ENCODE measurements around the gene PAPPA. TPM values are rescaled to one million over a fixed set of nuclear protein-coding genes. Genes with fewer than 3 reads are reported as not detected.

The PAPPA gene
- total RNA-seq, 4 donors from 2014 or later: 0.70 to 4.1 (median 1.8) TPM

DNA sequence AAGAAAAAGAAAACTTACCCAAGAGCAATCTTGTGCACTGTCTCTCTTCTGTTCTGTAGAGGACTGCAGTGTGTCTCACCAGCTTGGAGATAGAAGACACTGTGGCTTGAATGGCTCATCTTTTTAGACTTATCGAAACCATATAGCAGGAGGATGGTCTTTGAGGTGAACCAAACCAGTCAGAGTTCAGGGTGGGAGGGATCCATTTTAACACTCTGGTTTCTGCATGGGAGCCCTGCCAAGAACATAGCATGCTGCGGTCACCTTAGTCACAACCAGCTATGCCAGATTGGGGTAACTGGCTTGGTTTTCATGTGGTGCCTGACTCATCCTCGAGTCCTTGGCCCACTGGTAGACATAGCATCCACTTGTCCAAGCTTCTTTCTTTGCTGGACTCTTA is 135.1 kb downstream of the PAPPA start:
- Histone ChIP-seq H3K36me3 (no peaks in the 10 kb centered on the region), H3K9me3 (no peaks in the 10 kb centered on the region), H3K4me3 (no peak overlapping the region), H3K27ac (no peak overlapping the region), H3K4me1 (no peaks in the 10 kb centered on the region), H3K27me3 (no peaks in the 10 kb centered on the region)
- no peak for DNase-seq
- no peak for TF ChIP-seq POLR2A (IDR thresholded peaks at IDR 0.05)
- TF ChIP-seq, protein P1, sequence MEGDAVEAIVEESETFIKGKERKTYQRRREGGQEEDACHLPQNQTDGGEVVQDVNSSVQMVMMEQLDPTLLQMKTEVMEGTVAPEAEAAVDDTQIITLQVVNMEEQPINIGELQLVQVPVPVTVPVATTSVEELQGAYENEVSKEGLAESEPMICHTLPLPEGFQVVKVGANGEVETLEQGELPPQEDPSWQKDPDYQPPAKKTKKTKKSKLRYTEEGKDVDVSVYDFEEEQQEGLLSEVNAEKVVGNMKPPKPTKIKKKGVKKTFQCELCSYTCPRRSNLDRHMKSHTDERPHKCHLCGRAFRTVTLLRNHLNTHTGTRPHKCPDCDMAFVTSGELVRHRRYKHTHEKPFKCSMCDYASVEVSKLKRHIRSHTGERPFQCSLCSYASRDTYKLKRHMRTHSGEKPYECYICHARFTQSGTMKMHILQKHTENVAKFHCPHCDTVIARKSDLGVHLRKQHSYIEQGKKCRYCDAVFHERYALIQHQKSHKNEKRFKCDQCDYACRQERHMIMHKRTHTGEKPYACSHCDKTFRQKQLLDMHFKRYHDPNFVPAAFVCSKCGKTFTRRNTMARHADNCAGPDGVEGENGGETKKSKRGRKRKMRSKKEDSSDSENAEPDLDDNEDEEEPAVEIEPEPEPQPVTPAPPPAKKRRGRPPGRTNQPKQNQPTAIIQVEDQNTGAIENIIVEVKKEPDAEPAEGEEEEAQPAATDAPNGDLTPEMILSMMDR (IDR thresholded peaks at IDR 0.05): no peak

DNA sequence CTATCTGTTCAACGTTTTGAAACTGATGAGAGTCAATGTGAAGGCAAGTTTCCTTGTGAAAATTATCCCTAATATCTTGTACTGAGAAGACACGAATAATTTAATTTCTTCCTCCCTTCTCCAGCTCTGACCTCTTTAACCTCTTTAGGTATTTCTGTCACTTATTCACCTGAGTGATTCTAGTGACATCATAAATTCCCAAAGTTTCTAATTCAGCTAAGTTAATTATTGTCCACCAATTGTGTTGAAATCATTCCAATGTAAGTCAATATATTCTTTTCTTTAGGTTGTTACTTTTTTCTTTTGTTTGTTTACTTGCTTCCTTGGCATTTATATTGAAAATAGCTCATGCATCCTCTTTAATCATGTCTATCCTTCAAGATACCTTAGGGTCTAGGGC is 143.8 kb downstream of the PAPPA start:
- no peak overlapping the region for H3K27ac ChIP-seq
- TF ChIP-seq, protein P1 (IDR thresholded peaks at IDR 0.05): no peak
- no peak for TF ChIP-seq POLR2A (IDR thresholded peaks at IDR 0.05)
- DNase-seq: no peak

DNA sequence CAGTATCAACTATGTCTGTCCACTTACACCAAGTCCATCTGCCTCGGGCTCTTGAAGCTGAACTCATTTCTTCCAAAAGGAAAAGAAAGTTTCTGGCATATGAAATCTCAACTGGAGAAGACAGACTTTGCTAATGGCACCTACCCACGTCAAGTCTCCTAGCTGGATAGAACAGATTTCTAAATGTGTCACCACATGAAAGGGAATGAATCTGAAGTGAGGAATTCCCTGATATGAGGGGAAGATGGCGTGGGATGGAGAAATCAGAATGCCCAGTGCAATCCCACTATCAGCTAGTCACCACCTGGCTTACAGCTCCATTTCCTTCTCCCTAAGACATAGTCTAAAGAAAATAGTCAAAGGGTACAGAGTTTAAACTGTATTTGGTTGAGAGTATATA is 144.7 kb downstream of the PAPPA start:
- Histone ChIP-seq H3K36me3 (no peaks in the 10 kb centered on the region), H3K9me3 (no peaks in the 10 kb centered on the region), H3K27me3 (no peaks in the 10 kb centered on the region), H3K27ac (no peak overlapping the region), H3K4me3 (no peak overlapping the region), H3K4me1 (no peaks in the 10 kb centered on the region)
- no peak for TF ChIP-seq POLR2A (IDR thresholded peaks at IDR 0.05)
- TF ChIP-seq, protein P1 (IDR thresholded peaks at IDR 0.05): no peak
- DNase-seq: no peak

More for the DNA sequence above, 143.8 kb downstream of the PAPPA start:
- Histone ChIP-seq H3K4me1 (no peaks in the 10 kb centered on the region), H3K9me3 (no peaks in the 10 kb centered on the region), H3K4me3 (no peak overlapping the region), H3K36me3 (no peaks in the 10 kb centered on the region), H3K27me3 (no peaks in the 10 kb centered on the region)

DNA sequence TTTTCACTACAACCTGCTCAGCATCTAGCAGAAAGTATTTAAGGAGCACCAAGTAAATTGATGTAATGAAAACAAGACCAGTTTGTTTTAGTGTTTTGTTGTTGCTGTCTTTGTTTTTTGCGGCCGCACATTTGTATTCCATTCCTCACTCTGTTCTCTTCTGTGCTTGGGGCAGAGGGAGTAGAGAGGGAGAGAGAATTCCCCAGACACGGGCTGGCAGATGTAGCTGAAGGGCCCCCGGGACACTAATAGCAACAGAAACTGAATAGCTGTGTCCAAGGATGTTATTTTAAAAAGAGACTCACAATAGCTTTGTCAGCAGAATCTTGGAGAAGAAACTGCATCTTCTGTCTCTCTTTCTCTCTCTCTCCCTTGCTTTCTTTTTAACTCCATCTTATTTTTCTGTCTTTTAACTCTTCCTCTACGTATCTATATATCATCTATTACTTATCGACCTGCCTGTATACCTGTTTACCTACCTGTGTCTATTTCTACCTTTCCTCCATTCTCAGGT is 145.3 kb downstream of the PAPPA start:
- Histone ChIP-seq H3K27me3 (no peaks in the 10 kb centered on the region), H3K4me1 (no peaks in the 10 kb centered on the region), H3K4me3 (no peak overlapping the region), H3K27ac (no peak overlapping the region), H3K36me3 (no peaks in the 10 kb centered on the region), H3K9me3 (no peaks in the 10 kb centered on the region)
- no peak for DNase-seq
- TF ChIP-seq, protein P1 (IDR thresholded peaks at IDR 0.05): no peak
- no peak for TF ChIP-seq POLR2A (IDR thresholded peaks at IDR 0.05)

DNA sequence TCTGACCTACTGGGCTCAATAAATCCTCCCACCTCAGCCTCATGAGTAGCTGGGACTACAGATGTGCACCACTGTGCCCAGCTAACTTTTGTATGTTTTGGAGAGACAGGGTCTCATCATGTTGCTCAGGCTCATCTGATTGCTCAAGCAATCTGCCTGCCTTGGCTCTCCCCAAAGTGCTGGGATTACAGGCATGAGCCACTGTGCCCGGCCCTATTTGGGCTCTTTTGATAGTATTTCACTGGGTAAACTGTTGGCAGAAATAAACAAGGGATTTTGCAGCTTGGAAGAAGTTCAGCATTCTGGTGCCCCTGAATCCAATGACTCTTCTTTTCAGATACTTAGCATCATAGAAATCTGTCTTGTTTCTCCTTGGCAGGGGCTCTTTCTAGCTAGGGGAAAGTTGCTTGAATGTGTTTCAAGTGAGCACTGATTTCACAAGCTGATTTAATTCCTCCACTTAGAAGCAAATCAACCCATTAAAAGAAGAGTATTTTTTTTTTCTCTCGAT is 146.8 kb downstream of the PAPPA start:
- Histone ChIP-seq H3K4me3 (no peak overlapping the region), H3K9me3 (no peaks in the 10 kb centered on the region), H3K36me3 (no peaks in the 10 kb centered on the region), H3K4me1 (no peaks in the 10 kb centered on the region), H3K27me3 (no peaks in the 10 kb centered on the region), H3K27ac (no peak overlapping the region)
- DNase-seq: no peak
- no peak for TF ChIP-seq POLR2A (IDR thresholded peaks at IDR 0.05)
- TF ChIP-seq, protein P1 (IDR thresholded peaks at IDR 0.05): no peak

DNA sequence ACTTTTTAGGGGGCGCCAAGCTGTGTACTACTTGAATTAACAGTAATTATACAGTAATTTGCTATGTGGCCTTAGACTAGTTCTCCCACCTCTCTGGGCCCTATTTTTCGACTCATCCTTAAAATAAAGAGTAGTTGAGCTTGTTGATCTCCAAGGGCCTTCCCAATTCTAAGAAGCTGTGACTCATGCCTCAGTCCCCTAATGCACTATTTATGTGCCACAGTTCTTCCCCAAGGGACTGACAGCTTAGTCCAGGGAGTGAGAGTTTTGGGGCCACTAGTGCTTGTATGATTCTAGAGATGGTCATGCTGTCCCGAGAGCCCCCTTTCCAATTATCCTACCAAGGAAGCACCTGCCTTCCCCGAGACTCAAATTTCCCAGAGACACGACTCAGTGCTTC is 149.7 kb downstream of the PAPPA start:
- Histone ChIP-seq H3K27ac (no peak overlapping the region), H3K36me3 (no peaks in the 10 kb centered on the region), H3K27me3 (no peaks in the 10 kb centered on the region), H3K4me3 (no peak overlapping the region), H3K9me3 (no peaks in the 10 kb centered on the region), H3K4me1 (no peaks in the 10 kb centered on the region)
- DNase-seq: no peak
- TF ChIP-seq POLR2A (IDR thresholded peaks at IDR 0.05): no peak
- TF ChIP-seq, protein P1 (IDR thresholded peaks at IDR 0.05): no peak

Measured in Peyer's patch (tissue), 4 donors.